ENCODE measurements around the gene FRMD3.

Gene FRMD3

DNA sequence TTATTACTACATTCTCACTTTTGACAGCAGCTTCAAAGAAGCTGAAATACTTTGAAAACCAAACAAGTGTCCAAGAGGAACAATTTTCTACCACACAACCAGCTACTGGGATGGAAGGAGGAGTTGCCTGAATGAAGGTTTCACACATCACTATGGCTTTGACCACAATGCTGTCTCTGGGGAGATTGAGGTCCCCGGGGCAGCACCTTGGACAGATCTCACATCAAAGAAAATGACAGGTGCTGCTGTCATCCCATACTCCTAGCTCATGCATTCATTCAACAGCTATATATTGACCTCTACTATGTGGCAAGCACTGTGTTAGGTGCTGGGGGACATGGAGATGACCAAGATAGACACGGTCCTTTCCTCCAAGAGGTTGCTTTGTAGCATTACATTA, 242.1 kb downstream of the FRMD3 start:
- Mint-ChIP-seq H3K9me3 (no peaks in the 10 kb centered on the region), H3K36me3 (peaks cover 2% of the 10 kb centered on the region), H3K27ac (no peak overlapping the region), H3K27me3 (no peaks in the 10 kb centered on the region), H3K4me3 (no peak overlapping the region), H3K4me1 (no peaks in the 10 kb centered on the region)

- H3K36me3 Mint-ChIP-seq, result peaks cover 2% of the 10 kb centered on the region
- H3K9me3 Mint-ChIP-seq, result no peaks in the 10 kb centered on the region
- H3K27ac Mint-ChIP-seq, result no peak overlapping the region
- H3K4me1 Mint-ChIP-seq, result no peaks in the 10 kb centered on the region
- H3K27me3 Mint-ChIP-seq, result no peaks in the 10 kb centered on the region
- no peak overlapping the region for H3K4me3 Mint-ChIP-seq
Observed at GRCh38 chr9:83294816-83295215, 243.4 kb downstream of the FRMD3 start.

DNA sequence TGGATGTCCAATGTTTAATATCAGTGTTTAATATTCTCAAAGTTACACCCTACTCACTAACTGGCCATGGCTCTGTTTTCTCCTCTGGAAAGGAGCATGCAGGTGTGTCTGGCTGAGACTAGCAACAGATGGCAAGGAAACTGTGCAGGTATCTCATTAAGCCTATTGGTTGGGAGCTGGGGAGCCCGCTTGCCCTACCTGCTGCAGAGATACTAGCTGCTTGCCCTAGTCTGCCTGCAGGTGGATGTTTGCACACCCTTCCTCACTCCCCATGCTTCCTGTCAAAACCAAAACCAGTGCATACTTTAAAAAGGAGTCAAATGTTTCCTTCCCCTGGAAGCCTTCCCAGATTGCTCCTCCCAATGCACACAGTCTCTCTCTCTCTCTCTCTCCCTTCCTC, 247.0 kb downstream of the FRMD3 start:
- no peaks in the 10 kb centered on the region for H3K36me3 Mint-ChIP-seq
- H3K9me3 Mint-ChIP-seq, result no peaks in the 10 kb centered on the region
- no peaks in the 10 kb centered on the region for H3K27me3 Mint-ChIP-seq
- no peak overlapping the region for H3K4me3 Mint-ChIP-seq
- no peak overlapping the region for H3K27ac Mint-ChIP-seq
- H3K4me1 Mint-ChIP-seq, result no peaks in the 10 kb centered on the region

- Mint-ChIP-seq H3K4me1 (no peaks in the 10 kb centered on the region), H3K27ac (no peak overlapping the region), H3K27me3 (no peaks in the 10 kb centered on the region), H3K36me3 (no peaks in the 10 kb centered on the region), H3K9me3 (no peaks in the 10 kb centered on the region), H3K4me3 (no peak overlapping the region)
Observed at GRCh38 chr9:83290692-83291091, 247.5 kb downstream of the FRMD3 start.

DNA sequence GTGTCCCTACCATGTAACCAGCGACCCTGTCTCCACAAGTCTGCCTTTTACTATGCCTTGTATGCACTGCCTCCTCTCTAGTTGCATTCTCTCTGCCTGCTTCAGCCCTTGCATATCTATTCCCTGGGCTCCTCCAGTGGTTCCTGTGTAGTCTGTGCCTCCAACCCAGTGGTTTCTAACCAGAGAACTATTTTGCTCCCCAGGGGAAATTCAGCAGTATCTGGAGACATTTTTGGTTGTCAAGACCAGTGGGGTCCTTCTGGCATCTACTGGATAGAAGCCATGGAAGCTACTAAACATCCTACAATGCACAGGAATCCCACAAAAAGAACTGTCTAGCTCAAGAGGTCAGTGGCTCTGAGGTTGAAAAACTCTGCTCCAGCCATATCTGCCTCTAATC, 251.2 kb downstream of the FRMD3 start:
- H3K36me3 Mint-ChIP-seq, result no peaks in the 10 kb centered on the region
- H3K4me3 Mint-ChIP-seq, result no peak overlapping the region
- no peaks in the 10 kb centered on the region for H3K27me3 Mint-ChIP-seq
- H3K4me1 Mint-ChIP-seq, result no peaks in the 10 kb centered on the region
- H3K27ac Mint-ChIP-seq, result no peak overlapping the region
- no peaks in the 10 kb centered on the region for H3K9me3 Mint-ChIP-seq

- Mint-ChIP-seq H3K4me3 (no peak overlapping the region), H3K9me3 (no peaks in the 10 kb centered on the region), H3K27ac (no peak overlapping the region), H3K27me3 (no peaks in the 10 kb centered on the region), H3K36me3 (no peaks in the 10 kb centered on the region), H3K4me1 (no peaks in the 10 kb centered on the region)
Observed at GRCh38 chr9:83285445-83286225, 252.6 kb downstream of the FRMD3 start.

DNA sequence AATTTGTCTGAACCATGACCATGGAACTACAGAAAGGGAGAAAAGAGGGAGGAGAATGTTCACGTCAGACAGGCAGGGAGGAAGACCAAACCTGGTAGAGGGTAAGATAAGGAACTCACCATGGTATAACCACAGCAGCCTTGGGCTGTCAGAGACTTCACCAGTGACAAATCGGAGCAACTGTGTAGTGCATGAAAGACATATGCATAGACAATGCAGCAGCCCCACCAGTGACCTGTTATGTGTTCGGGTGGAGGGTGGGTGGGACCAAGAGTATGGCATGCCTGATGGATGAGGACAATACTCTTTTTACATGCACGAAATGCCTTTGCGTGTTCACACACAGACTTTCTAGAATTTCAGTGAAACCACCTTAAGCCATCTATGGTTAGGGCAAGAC, 253.5 kb downstream of the FRMD3 start:
- H3K9me3 Mint-ChIP-seq, result no peaks in the 10 kb centered on the region
- no peaks in the 10 kb centered on the region for H3K27me3 Mint-ChIP-seq
- H3K27ac Mint-ChIP-seq, result no peak overlapping the region
- H3K4me3 Mint-ChIP-seq, result no peak overlapping the region
- H3K4me1 Mint-ChIP-seq, result no peaks in the 10 kb centered on the region
- no peaks in the 10 kb centered on the region for H3K36me3 Mint-ChIP-seq

DNA sequence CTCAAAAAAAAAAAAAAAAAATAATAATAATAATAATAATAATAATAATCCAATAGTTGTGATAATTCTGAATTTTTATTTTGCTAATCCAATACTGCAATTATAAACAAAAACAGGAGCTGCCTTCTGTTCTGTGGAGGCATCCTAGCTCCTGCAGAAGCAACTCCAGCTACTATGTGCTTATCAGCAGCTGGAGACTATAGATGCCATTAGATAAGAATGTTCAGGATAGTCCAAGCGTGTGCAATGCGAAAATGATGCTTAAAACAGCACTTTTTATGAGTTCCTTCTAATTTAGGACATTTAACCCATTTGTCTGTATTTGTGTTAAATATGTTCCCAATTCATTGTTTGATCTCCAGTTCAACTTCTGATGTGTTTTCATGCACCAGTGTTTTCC, 254.7 kb downstream of the FRMD3 start:
- H3K9me3 Mint-ChIP-seq, result no peaks in the 10 kb centered on the region
- H3K4me1 Mint-ChIP-seq, result no peaks in the 10 kb centered on the region
- no peak overlapping the region for H3K4me3 Mint-ChIP-seq
- H3K27ac Mint-ChIP-seq, result no peak overlapping the region
- no peaks in the 10 kb centered on the region for H3K36me3 Mint-ChIP-seq
- H3K27me3 Mint-ChIP-seq, result no peaks in the 10 kb centered on the region

- Mint-ChIP-seq H3K4me1 (no peaks in the 10 kb centered on the region), H3K36me3 (no peaks in the 10 kb centered on the region), H3K27me3 (no peaks in the 10 kb centered on the region), H3K9me3 (no peaks in the 10 kb centered on the region), H3K4me3 (no peak overlapping the region), H3K27ac (no peak overlapping the region)
Observed at GRCh38 chr9:83281306-83282255, 256.6 kb downstream of the FRMD3 start.

DNA sequence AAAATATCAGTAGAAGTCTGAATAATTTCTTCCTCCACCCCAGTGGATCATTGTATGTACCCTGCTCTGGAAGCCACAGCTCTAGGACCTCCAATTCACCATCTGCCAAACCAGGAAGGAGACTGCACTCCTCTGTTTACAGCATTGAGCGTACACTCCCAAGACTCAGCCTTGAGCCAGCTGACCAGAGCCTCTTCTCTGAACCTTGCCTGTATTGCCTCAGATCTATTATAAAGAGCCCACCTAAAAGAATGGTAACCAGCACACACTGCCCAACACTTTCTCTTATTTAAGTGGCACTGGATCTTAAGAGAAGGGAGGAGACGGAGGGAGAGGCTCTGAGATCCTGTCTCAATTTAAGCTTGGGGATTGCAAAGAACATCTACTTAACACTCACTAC, 257.4 kb downstream of the FRMD3 start:
- Mint-ChIP-seq H3K27ac (no peak overlapping the region), H3K4me1 (no peaks in the 10 kb centered on the region), H3K27me3 (no peaks in the 10 kb centered on the region), H3K4me3 (no peak overlapping the region), H3K9me3 (no peaks in the 10 kb centered on the region), H3K36me3 (no peaks in the 10 kb centered on the region)

GRCh38 chr9:83280268-83280667, 257.9 kb downstream of the FRMD3 start:
- Mint-ChIP-seq H3K4me3 (no peak overlapping the region), H3K9me3 (no peaks in the 10 kb centered on the region), H3K27me3 (no peaks in the 10 kb centered on the region), H3K36me3 (no peaks in the 10 kb centered on the region), H3K4me1 (no peaks in the 10 kb centered on the region), H3K27ac (no peak overlapping the region)

DNA sequence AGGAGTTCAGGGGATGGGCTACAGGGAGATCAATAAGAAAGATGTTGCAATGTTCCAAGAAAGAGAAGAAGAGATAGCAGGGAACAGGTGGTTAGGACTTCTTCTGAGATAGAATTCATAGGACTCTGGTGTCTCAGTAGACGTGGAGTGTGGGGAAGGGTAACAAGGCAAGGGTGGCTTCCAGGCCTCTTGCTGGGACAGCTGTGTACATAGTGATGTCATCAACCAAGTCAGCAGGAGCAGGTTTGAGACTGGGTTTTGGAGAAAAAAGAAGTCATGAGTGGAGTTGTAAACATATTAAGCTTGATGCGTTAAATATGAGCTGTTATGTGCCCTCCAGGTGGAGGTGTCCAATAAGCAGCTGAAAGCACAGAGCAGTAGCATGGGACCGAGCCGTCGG, 263.4 kb downstream of the FRMD3 start:
- no peaks in the 10 kb centered on the region for H3K27me3 Mint-ChIP-seq
- no peaks in the 10 kb centered on the region for H3K36me3 Mint-ChIP-seq
- H3K4me1 Mint-ChIP-seq, result no peaks in the 10 kb centered on the region
- no peaks in the 10 kb centered on the region for H3K9me3 Mint-ChIP-seq
- no peak overlapping the region for H3K27ac Mint-ChIP-seq
- H3K4me3 Mint-ChIP-seq, result no peak overlapping the region

- H3K4me3 Mint-ChIP-seq, result no peak overlapping the region
- no peaks in the 10 kb centered on the region for H3K36me3 Mint-ChIP-seq
- no peaks in the 10 kb centered on the region for H3K27me3 Mint-ChIP-seq
- H3K9me3 Mint-ChIP-seq, result no peaks in the 10 kb centered on the region
- H3K4me1 Mint-ChIP-seq, result no peaks in the 10 kb centered on the region
- H3K27ac Mint-ChIP-seq, result no peak overlapping the region
Observed at GRCh38 chr9:83271665-83272071, 266.5 kb downstream of the FRMD3 start.

GRCh38 chr9:83270116-83270515, 268.1 kb downstream of the FRMD3 start:
- Mint-ChIP-seq H3K9me3 (no peaks in the 10 kb centered on the region), H3K27ac (no peak overlapping the region), H3K36me3 (no peaks in the 10 kb centered on the region), H3K4me3 (no peak overlapping the region), H3K4me1 (no peaks in the 10 kb centered on the region), H3K27me3 (no peaks in the 10 kb centered on the region)

DNA sequence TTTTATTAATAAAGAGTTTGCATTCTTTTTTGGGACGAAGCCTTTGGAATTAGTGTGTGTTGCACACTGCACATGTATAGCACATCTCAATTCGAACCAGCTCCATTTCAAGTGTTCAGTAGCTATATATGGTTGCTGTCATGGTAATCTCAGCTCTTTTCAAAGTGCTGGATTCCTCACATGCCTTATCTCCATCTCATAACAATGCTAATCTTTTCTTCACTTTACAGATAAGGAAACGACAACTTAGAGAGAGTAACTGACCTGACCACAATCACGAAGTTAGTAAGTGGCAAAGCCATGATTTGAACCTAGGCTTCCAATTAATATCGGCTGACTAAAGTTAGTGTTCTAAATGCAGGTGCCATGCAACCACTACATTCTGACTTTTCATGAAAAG, 270.5 kb downstream of the FRMD3 start:
- H3K27me3 Mint-ChIP-seq, result no peaks in the 10 kb centered on the region
- H3K36me3 Mint-ChIP-seq, result no peaks in the 10 kb centered on the region
- no peaks in the 10 kb centered on the region for H3K9me3 Mint-ChIP-seq
- no peak overlapping the region for H3K4me3 Mint-ChIP-seq
- no peak overlapping the region for H3K27ac Mint-ChIP-seq
- no peaks in the 10 kb centered on the region for H3K4me1 Mint-ChIP-seq

Data from activated naive CD4-positive, alpha-beta T cell treated with anti-CD3 and anti-CD28 coated beads, Interleukin-2, amount 50 U/mL, for 24 hours (primary cell).